GM23338 (cell line): ENCODE measurements around the gene SCP2. TPM values are rescaled to one million over a fixed set of nuclear protein-coding genes. Genes with fewer than 3 reads are reported as not detected.

Source experiments
- ATAC-seq: fragments of 200-7000 bp; cut with Tn5 transposase; 3 replicates; pipeline ENCODE4 v1.9.1; 2020
- DNase-seq: peaks from one replicate; pipeline ENCODE4 v3.0.0-alpha.2; 2015; ENCODE audit warnings: low spot score
- H2AFZ ChIP-seq: fragments of 200-600 bp; sonication (generic); 2 replicates; pipeline ENCODE4 v1.8.0; 2016; ENCODE audit warnings: antibody characterized with exemption, mild to moderate bottlenecking, moderate library complexity
- H3F3A ChIP-seq: fragments of 200-600 bp; sonication (generic); replicated peaks from 2 replicates; pipeline ENCODE4 v1.8.0; 2017; ENCODE audit warnings: antibody characterized with exemption, mixed run types, low read depth
- H3K27ac ChIP-seq: fragments of 200-600 bp; sonication (generic); 2 replicates; pipeline ENCODE4 v1.6.1; 2016; ENCODE audit warnings: low read depth
- H3K27me3 ChIP-seq: fragments of 200-600 bp; sonication (generic); 2 replicates; pipeline ENCODE4 v1.8.0; 2016; ENCODE audit warnings: mild to moderate bottlenecking, mixed run types, moderate library complexity; ENCODE audit not compliant: insufficient read depth
- H3K36me3 ChIP-seq: fragments of 200-600 bp; sonication (generic); 2 replicates; pipeline ENCODE4 v1.8.0; 2016; ENCODE audit warnings: mild to moderate bottlenecking; ENCODE audit not compliant: insufficient read depth
- H3K4me1 ChIP-seq: fragments of 200-600 bp; sonication (generic); 2 replicates; pipeline ENCODE4 v1.8.0; 2016; ENCODE audit warnings: mild to moderate bottlenecking, moderate library complexity; ENCODE audit not compliant: insufficient read depth
- H3K4me2 ChIP-seq: fragments of 200-600 bp; sonication (generic); 2 replicates; pipeline ENCODE4 v1.7.1; 2017; ENCODE audit warnings: mixed run types
- H3K4me3 ChIP-seq: fragments of 200-600 bp; sonication (generic); 2 replicates; pipeline ENCODE4 v1.6.1; 2016; ENCODE audit warnings: mixed run types
- H3K79me2 ChIP-seq: fragments of 200-600 bp; sonication (generic); replicated peaks from 2 replicates; pipeline ENCODE4 v1.8.0; 2017; ENCODE audit warnings: mild to moderate bottlenecking; ENCODE audit not compliant: insufficient read depth
- H3K9me2 ChIP-seq: fragments of 200-600 bp; sonication (generic); 2 replicates; pipeline ENCODE4 v1.8.0; 2017; ENCODE audit not compliant: insufficient read depth
- H4K20me1 ChIP-seq: fragments of 200-600 bp; sonication (generic); replicated peaks from 2 replicates; pipeline ENCODE4 v1.8.0; 2017; ENCODE audit warnings: mild to moderate bottlenecking; ENCODE audit not compliant: insufficient read depth
- H3K27ac Mint-ChIP-seq: 2 replicates; pipeline ENCODE4 v1.8.0; 2020; ENCODE audit warnings: inconsistent platforms, mild to moderate bottlenecking, moderate library complexity, mixed read lengths
- H3K27me3 Mint-ChIP-seq: 3 replicates; pipeline ENCODE4 v1.8.0; 2022; ENCODE audit warnings: low read depth, mild to moderate bottlenecking, moderate library complexity, mixed read lengths, inconsistent platforms; ENCODE audit not compliant: insufficient read depth, poor library complexity
- H3K36me3 Mint-ChIP-seq: 3 replicates; pipeline ENCODE4 v1.8.0; 2021; ENCODE audit warnings: low read depth, mild to moderate bottlenecking, inconsistent platforms, moderate library complexity, mixed read lengths
- H3K4me1 Mint-ChIP-seq: 3 replicates; pipeline ENCODE4 v1.8.0; 2020; ENCODE audit warnings: mild to moderate bottlenecking, inconsistent platforms, mixed read lengths
- H3K4me3 Mint-ChIP-seq: 3 replicates; pipeline ENCODE4 v1.8.0; 2021; ENCODE audit warnings: moderate library complexity, mild to moderate bottlenecking, inconsistent platforms, mixed read lengths
- H3K9me3 Mint-ChIP-seq: 3 replicates; pipeline ENCODE4 v1.8.0; 2020; ENCODE audit warnings: moderate library complexity, mild to moderate bottlenecking, inconsistent platforms, mixed read lengths
- CREB1 ChIP-seq: fragments of 250-450 bp; sonication (Bioruptor Pico); IDR thresholded peaks from 2 replicates; pipeline ENCODE4 v1.5.0; 2020; ENCODE audit warnings: low read depth, mild to moderate bottlenecking, moderate library complexity
- EZH2 ChIP-seq: fragments of 200-600 bp; sonication (generic); IDR thresholded peaks from one replicate; pipeline ENCODE4 v1.8.0; 2017; ENCODE audit warnings: antibody characterized with exemption, mild to moderate bottlenecking, low read depth; ENCODE audit not compliant: unreplicated experiment
- EZH2phosphoT487 ChIP-seq: fragments of 200-600 bp; sonication (generic); IDR thresholded peaks from one replicate; pipeline ENCODE4 v1.8.1; 2018; ENCODE audit warnings: antibody characterized with exemption; ENCODE audit not compliant: unreplicated experiment
- JUNB ChIP-seq: IDR thresholded peaks from one replicate; pipeline ENCODE4 v1.6.1; 2016; ENCODE audit warnings: antibody characterized with exemption; ENCODE audit not compliant: unreplicated experiment
- NANOG ChIP-seq: IDR thresholded peaks from 2 replicates; pipeline ENCODE4 v1.6.1; 2016; ENCODE audit warnings: antibody characterized with exemption, borderline replicate concordance
- POLR2AphosphoS5 ChIP-seq: IDR thresholded peaks from 2 replicates; pipeline ENCODE4 v1.6.1; 2016; ENCODE audit warnings: antibody characterized with exemption, low read depth
- STAT1 ChIP-seq: IDR thresholded peaks from one replicate; pipeline ENCODE4 v1.6.1; 2016; ENCODE audit warnings: antibody characterized with exemption; ENCODE audit not compliant: unreplicated experiment
- ZNF114 ChIP-seq: fragments of 250-450 bp; sonication (Bioruptor Pico); IDR thresholded peaks from 2 replicates; pipeline ENCODE4 v1.5.0; 2020; ENCODE audit warnings: mild to moderate bottlenecking, moderate library complexity
- ZNF331 ChIP-seq: fragments of 250-450 bp; sonication (Bioruptor Pico); IDR thresholded peaks from 2 replicates; pipeline ENCODE4 v1.5.0; 2020; ENCODE audit warnings: low read depth, mild to moderate bottlenecking, moderate library complexity
- polyA plus RNA-seq: library from polyadenylated mRNA; unstranded; fragments of >200 nt; fragmentation: Nextera tagmentation; extraction: Ambion mirVana; gene quantifications from 2 replicates; pipeline ENCODE4 v1.2.1, GENCODE V29; 2016
- total RNA-seq: library from RNA; depleted of rRNA; stranded (reverse); fragments of >200 nt; shearing (Covaris generic); gene quantifications from 2 replicates; pipeline ENCODE4 v1.2.3, GENCODE V29; 2014
- TF ChIP-seq, protein P1 (sequence below): IDR thresholded peaks from one replicate; pipeline ENCODE4 v1.6.1; 2018; ENCODE audit warnings: antibody characterized with exemption; ENCODE audit not compliant: unreplicated experiment
- TF ChIP-seq, protein P2 (sequence below): IDR thresholded peaks from 2 replicates; pipeline ENCODE4 v1.6.1; 2016; ENCODE audit warnings: antibody characterized with exemption
- TF ChIP-seq, protein P3 (sequence below): fragments of 250-450 bp; sonication (Bioruptor Pico); IDR thresholded peaks from 2 replicates; pipeline ENCODE4 v1.5.0; 2020; ENCODE audit warnings: mild to moderate bottlenecking, moderate library complexity
- TF ChIP-seq, protein P4 (sequence below), 2 experiments: fragments of 200-600 bp in 1 of 2; sonication (generic) in 1 of 2; conservative IDR thresholded peaks; 2 replicates each; pipeline versions ENCODE4 v1.5.1 to v1.6.1; 2016 to 2017; ENCODE audit warnings: antibody characterized with exemption in 2 of 2, low read depth in 2 of 2, mild to moderate bottlenecking in 2 of 2, moderate library complexity in 1 of 2

SCP2 gene
- total and polyA plus RNA-seq, 2 experiments from 2014 or later: 66.3 to 116 TPM

- no peak overlapping the region for H3K4me3 Mint-ChIP-seq
Measured at GRCh38 chr1:53051676-53052075, 124.6 kb downstream of the SCP2 start.

More at GRCh38 chr1:53051676-53052075, 124.6 kb downstream of the SCP2 start:
- DNase-seq (no peak), ATAC-seq (no peak)
- no peak overlapping the region for H3K27ac Mint-ChIP-seq
- no peaks in the 10 kb centered on the region for H3K9me3 Mint-ChIP-seq
- peaks cover 27% of the 10 kb centered on the region for H3K4me1 ChIP-seq
- H3K36me3 Mint-ChIP-seq: no peaks in the 10 kb centered on the region
- no peaks in the 10 kb centered on the region for H3K79me2 ChIP-seq
- H3F3A ChIP-seq: no peaks in the 10 kb centered on the region
- H3K4me2 ChIP-seq: no peak overlapping the region
- H3K27ac ChIP-seq: no peak overlapping the region
- no peak overlapping the region for H2AFZ ChIP-seq
- H3K36me3 ChIP-seq: no peaks in the 10 kb centered on the region
- TF ChIP-seq, protein P1, sequence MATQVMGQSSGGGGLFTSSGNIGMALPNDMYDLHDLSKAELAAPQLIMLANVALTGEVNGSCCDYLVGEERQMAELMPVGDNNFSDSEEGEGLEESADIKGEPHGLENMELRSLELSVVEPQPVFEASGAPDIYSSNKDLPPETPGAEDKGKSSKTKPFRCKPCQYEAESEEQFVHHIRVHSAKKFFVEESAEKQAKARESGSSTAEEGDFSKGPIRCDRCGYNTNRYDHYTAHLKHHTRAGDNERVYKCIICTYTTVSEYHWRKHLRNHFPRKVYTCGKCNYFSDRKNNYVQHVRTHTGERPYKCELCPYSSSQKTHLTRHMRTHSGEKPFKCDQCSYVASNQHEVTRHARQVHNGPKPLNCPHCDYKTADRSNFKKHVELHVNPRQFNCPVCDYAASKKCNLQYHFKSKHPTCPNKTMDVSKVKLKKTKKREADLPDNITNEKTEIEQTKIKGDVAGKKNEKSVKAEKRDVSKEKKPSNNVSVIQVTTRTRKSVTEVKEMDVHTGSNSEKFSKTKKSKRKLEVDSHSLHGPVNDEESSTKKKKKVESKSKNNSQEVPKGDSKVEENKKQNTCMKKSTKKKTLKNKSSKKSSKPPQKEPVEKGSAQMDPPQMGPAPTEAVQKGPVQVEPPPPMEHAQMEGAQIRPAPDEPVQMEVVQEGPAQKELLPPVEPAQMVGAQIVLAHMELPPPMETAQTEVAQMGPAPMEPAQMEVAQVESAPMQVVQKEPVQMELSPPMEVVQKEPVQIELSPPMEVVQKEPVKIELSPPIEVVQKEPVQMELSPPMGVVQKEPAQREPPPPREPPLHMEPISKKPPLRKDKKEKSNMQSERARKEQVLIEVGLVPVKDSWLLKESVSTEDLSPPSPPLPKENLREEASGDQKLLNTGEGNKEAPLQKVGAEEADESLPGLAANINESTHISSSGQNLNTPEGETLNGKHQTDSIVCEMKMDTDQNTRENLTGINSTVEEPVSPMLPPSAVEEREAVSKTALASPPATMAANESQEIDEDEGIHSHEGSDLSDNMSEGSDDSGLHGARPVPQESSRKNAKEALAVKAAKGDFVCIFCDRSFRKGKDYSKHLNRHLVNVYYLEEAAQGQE: no peak
- TF ChIP-seq, protein P2, sequence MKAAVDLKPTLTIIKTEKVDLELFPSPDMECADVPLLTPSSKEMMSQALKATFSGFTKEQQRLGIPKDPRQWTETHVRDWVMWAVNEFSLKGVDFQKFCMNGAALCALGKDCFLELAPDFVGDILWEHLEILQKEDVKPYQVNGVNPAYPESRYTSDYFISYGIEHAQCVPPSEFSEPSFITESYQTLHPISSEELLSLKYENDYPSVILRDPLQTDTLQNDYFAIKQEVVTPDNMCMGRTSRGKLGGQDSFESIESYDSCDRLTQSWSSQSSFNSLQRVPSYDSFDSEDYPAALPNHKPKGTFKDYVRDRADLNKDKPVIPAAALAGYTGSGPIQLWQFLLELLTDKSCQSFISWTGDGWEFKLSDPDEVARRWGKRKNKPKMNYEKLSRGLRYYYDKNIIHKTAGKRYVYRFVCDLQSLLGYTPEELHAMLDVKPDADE: no peak
- TF ChIP-seq NANOG (no peak), EZH2 (no peak), ZNF114 (CRISPR knock-in tag) (no peak), POLR2AphosphoS5 (no peak), STAT1 (no peak), CREB1 (CRISPR knock-in tag) (no peak), JUNB (no peak), EZH2phosphoT487 (no peak), ZNF331 (CRISPR knock-in tag) (no peak)
- TF ChIP-seq, protein P3, sequence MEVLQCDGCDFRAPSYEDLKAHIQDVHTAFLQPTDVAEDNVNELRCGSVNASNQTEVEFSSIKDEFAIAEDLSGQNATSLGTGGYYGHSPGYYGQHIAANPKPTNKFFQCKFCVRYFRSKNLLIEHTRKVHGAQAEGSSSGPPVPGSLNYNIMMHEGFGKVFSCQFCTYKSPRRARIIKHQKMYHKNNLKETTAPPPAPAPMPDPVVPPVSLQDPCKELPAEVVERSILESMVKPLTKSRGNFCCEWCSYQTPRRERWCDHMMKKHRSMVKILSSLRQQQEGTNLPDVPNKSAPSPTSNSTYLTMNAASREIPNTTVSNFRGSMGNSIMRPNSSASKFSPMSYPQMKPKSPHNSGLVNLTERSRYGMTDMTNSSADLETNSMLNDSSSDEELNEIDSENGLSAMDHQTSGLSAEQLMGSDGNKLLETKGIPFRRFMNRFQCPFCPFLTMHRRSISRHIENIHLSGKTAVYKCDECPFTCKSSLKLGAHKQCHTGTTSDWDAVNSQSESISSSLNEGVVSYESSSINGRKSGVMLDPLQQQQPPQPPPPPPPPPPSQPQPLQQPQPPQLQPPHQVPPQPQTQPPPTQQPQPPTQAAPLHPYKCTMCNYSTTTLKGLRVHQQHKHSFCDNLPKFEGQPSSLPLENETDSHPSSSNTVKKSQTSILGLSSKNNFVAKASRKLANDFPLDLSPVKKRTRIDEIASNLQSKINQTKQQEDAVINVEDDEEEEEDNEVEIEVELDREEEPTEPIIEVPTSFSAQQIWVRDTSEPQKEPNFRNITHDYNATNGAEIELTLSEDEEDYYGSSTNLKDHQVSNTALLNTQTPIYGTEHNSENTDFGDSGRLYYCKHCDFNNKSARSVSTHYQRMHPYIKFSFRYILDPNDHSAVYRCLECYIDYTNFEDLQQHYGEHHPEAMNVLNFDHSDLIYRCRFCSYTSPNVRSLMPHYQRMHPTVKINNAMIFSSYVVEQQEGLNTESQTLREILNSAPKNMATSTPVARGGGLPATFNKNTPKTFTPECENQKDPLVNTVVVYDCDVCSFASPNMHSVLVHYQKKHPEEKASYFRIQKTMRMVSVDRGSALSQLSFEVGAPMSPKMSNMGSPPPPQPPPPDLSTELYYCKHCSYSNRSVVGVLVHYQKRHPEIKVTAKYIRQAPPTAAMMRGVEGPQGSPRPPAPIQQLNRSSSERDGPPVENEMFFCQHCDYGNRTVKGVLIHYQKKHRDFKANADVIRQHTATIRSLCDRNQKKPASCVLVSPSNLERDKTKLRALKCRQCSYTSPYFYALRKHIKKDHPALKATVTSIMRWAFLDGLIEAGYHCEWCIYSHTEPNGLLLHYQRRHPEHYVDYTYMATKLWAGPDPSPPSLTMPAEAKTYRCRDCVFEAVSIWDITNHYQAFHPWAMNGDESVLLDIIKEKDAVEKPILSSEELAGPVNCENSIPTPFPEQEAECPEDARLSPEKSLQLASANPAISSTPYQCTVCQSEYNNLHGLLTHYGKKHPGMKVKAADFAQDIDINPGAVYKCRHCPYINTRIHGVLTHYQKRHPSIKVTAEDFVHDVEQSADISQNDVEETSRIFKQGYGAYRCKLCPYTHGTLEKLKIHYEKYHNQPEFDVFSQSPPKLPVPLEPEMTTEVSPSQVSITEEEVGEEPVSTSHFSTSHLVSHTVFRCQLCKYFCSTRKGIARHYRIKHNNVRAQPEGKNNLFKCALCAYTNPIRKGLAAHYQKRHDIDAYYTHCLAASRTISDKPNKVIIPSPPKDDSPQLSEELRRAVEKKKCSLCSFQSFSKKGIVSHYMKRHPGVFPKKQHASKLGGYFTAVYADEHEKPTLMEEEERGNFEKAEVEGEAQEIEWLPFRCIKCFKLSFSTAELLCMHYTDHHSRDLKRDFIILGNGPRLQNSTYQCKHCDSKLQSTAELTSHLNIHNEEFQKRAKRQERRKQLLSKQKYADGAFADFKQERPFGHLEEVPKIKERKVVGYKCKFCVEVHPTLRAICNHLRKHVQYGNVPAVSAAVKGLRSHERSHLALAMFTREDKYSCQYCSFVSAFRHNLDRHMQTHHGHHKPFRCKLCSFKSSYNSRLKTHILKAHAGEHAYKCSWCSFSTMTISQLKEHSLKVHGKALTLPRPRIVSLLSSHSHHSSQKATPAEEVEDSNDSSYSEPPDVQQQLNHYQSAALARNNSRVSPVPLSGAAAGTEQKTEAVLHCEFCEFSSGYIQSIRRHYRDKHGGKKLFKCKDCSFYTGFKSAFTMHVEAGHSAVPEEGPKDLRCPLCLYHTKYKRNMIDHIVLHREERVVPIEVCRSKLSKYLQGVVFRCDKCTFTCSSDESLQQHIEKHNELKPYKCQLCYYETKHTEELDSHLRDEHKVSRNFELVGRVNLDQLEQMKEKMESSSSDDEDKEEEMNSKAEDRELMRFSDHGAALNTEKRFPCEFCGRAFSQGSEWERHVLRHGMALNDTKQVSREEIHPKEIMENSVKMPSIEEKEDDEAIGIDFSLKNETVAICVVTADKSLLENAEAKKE (CRISPR knock-in tag): no peak
- TF ChIP-seq, protein P4, sequence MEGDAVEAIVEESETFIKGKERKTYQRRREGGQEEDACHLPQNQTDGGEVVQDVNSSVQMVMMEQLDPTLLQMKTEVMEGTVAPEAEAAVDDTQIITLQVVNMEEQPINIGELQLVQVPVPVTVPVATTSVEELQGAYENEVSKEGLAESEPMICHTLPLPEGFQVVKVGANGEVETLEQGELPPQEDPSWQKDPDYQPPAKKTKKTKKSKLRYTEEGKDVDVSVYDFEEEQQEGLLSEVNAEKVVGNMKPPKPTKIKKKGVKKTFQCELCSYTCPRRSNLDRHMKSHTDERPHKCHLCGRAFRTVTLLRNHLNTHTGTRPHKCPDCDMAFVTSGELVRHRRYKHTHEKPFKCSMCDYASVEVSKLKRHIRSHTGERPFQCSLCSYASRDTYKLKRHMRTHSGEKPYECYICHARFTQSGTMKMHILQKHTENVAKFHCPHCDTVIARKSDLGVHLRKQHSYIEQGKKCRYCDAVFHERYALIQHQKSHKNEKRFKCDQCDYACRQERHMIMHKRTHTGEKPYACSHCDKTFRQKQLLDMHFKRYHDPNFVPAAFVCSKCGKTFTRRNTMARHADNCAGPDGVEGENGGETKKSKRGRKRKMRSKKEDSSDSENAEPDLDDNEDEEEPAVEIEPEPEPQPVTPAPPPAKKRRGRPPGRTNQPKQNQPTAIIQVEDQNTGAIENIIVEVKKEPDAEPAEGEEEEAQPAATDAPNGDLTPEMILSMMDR (conservative IDR thresholded peaks at IDR 0.05; ENCODE audit: low read depth in 2 of 2): no peak
- no peaks in the 10 kb centered on the region for H4K20me1 ChIP-seq
- no peaks in the 10 kb centered on the region for H3K9me2 ChIP-seq
- no peaks in the 10 kb centered on the region for H3K27me3 Mint-ChIP-seq
- no peak overlapping the region for H3K4me3 ChIP-seq
- H3K27me3 ChIP-seq: no peaks in the 10 kb centered on the region
- H3K4me1 Mint-ChIP-seq: peaks cover 36% of the 10 kb centered on the region; the same call in 2 of the 3 replicates
